ENCODE results near the gene TGFA.

GRCh38 chr2:70461414-70461813 lies 92.2 kb downstream of the TGFA start:
- TF ChIP-seq POLR2AphosphoS5 (IDR thresholded peaks at IDR 0.05) (no peak), CTCF (IDR thresholded peaks at IDR 0.05) (no peak), EP300 (IDR thresholded peaks at IDR 0.05) (no peak), POLR2A (IDR thresholded peaks at IDR 0.05) (no peak)

Data from upper lobe of left lung (tissue), 4 donors.